SU-DHL-6 (cell line): ENCODE results near the gene SPIB.

Source experiments
- EZH2phosphoT487 ChIP-seq: fragments of 200-600 bp; sonication (generic), shearing (Covaris generic); conservative IDR thresholded peaks from 2 replicates; pipeline ENCODE4 v1.6.1; 2018; ENCODE audit warnings: mild to moderate bottlenecking, antibody characterized with exemption, low read length, moderate library complexity, mixed read lengths
- TF ChIP-seq, protein P1 (sequence below): fragments of 200-600 bp; sonication (generic); IDR thresholded peaks from one replicate; pipeline ENCODE4 v1.5.1; 2017; ENCODE audit warnings: antibody characterized with exemption, mild to moderate bottlenecking, low read length, moderate library complexity; ENCODE audit not compliant: insufficient read depth, poor library complexity, severe bottlenecking

- TF ChIP-seq, protein P1, sequence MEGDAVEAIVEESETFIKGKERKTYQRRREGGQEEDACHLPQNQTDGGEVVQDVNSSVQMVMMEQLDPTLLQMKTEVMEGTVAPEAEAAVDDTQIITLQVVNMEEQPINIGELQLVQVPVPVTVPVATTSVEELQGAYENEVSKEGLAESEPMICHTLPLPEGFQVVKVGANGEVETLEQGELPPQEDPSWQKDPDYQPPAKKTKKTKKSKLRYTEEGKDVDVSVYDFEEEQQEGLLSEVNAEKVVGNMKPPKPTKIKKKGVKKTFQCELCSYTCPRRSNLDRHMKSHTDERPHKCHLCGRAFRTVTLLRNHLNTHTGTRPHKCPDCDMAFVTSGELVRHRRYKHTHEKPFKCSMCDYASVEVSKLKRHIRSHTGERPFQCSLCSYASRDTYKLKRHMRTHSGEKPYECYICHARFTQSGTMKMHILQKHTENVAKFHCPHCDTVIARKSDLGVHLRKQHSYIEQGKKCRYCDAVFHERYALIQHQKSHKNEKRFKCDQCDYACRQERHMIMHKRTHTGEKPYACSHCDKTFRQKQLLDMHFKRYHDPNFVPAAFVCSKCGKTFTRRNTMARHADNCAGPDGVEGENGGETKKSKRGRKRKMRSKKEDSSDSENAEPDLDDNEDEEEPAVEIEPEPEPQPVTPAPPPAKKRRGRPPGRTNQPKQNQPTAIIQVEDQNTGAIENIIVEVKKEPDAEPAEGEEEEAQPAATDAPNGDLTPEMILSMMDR = no peak
- TF ChIP-seq EZH2phosphoT487 = no peak
Measured at GRCh38 chr19:50402544-50403301, 16.0 kb upstream of the SPIB start.
